Left renal cortex interstitium (tissue), 4 donors: ENCODE measurements around the gene TNK2. TPM values are rescaled to one million over a fixed set of nuclear protein-coding genes. Genes with fewer than 3 reads are reported as not detected.
"Not testable (repeated sequence)": the region's sequence is repeated elsewhere in the genome, so short reads cannot be mapped to it uniquely, and the experiment has no call there.

Experiments used
- DNase-seq, 4 donors: peaks; one replicate each; pipeline ENCODE4 v3.0.0-alpha.2; 2013; ENCODE audit warnings: low read depth in 4 of 4, low spot score in 2 of 4, missing footprints in 1 of 4
- polyA plus RNA-seq, 4 donors: library from polyadenylated mRNA; unstranded; fragments of 120-200 nt; gene quantifications; one replicate each; pipeline ENCODE4 v1.2.1, GENCODE V29; 2013; ENCODE audit not compliant: insufficient read length in 4 of 4

Gene TNK2
- polyA plus RNA-seq, 4 donors: 21.6 to 48.2 (median 34.0) TPM

DNA sequence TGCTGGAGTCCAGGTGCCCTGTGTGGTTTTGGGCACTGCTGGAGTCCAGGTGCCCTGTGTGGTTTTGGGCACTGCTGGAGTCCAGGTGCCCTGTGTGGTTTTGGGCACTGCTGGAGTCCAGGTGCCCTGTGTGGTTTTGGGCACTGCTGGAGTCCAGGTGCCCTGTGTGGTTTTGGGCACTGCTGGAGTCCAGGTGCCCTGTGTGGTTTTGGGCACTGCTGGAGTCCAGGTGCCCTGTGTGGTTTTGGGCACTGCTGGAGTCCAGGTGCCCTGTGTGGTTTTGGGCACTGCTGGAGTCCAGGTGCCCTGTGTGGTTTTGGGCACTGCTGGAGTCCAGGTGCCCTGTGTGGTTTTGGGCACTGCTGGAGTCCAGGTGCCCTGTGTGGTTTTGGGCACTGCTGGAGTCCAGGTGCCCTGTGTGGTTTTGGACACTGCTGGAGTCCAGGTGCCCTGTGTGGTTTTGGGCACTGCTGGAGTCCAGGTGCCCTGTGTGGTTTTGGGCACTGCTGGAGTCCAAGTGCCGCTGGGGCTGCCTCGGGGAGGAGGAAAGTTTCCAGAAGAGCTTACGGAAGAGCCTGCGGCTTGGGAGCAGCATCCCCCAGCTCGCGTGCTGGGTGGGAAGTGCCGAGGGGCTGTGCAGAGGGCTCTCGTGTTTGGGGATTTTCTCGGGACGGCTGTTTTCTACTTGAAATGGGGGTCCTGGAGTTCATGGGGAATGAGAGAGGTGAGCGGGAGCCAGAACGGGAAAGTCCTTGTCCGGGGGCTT lies 83.7 kb downstream of the TNK2 start:
- not testable (repeated sequence) for DNase-seq

DNA sequence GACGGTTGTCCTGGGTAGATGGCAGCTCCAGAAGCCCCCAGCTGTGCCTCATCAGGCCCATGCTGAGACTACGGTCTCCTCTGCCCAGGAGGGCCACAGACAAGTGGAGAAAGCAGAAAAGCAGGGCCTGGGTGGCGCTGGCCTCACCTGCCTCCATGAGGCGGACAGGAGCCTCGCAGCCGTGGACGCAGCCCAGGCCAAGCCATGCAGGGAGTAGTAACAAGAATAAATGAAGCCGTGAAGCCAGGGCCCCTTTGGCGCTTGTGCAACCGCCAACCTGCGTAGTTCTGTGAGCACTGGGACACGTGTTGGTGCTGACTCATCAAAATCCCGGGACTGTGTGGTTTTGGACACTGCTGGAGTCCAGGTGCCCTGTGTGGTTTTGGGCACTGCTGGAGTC lies 84.4 kb downstream of the TNK2 start:
- DNase-seq: no peak

- no peak for DNase-seq
These were observed 85.1 kb downstream of the TNK2 start for GRCh38 chr3:195823280-195823679.

GRCh38 chr3:195822131-195822696 lies 86.1 kb downstream of the TNK2 start:
- no peak for DNase-seq

- DNase-seq: no peak
These were observed 86.8 kb downstream of the TNK2 start for GRCh38 chr3:195821403-195822130.

DNA sequence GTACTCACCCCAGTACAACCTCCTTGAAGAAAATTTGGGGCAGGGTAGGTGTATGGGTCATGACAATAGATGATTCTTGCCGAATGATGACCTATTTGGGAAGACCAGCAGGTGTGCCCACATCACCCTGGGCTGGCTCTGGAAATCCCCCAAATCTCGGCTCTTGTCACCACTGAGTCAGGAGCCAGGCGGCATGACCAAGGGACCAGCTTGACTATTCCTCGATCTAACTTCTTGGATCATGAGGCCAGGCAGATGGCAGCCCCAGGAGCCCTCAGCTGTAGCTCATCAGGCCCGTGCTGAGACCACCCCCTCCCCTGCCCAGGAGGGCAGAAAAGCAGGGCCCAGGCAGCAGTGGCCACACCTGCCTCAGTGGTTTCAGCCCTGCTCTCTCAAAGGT lies 87.5 kb downstream of the TNK2 start:
- DNase-seq: no peak

DNA sequence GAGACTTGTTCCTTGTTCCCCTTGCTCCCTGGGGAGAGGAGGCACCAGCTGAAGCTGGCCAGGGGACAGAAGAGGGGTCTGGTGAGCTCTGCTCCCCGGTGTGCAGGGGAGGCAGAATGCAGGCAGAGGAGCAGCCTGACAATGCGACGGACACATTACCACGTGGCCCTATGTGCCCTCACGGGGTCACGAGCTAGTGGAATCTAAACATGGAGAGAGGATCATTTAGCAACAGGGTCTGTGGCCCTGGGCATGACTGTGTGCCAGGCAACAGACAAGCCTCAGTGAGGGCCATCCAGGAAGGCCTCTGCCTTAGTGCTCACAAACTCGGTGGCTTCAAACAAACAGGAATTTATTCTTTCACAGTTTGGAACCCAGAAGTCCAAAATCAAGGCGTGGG lies 88.2 kb downstream of the TNK2 start:
- no peak for DNase-seq

DNA sequence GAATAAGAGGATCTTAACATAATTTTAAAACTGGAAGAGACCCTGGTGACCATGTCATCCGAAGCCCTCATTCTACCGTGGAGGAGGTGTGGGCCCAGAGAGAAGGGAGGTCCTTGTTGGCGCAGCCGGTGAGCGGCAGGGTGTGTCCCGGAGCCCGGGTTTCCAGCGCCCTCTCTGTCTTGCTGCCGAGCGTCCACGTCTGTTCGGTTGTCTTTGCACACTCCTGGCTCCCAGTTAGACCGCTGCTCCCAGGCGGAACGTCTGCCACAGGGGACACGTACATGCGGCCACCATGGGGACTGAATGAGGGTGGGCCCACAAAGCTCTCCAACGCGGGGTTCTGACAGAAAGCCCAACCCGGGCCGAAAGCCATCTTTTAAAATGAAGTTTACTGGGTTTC lies 90.0 kb downstream of the TNK2 start:
- DNase-seq: no peak

DNA sequence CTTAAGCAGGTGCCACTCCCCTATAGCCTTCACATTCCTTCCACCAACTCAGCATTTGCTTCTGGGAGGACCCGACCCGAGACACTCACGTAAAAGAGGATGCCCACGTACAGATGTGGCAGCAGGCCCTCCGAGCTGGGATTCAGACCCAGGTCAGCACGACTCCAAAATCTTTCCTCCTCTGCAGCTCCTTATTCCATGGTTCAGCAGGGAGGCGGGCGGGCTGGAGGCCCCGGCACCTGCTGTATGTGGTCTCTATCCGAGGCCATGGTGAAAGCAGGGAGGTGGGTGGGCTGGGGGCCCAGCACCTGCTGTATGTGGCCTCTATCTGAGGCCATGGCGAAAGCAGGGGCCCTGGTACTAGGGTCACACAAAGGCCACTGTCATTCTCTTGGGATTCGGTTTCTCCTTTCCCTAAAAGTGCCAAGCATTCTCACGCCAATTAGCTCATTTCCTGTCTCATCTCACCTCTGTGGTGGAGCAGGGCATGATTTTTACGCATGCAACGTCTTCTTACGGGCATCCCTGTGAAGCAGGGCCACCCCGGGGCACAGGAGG lies 90.7 kb downstream of the TNK2 start:
- DNase-seq: no peak

GRCh38 chr3:195816276-195816913 lies 92.0 kb downstream of the TNK2 start:
- DNase-seq: not testable (repeated sequence)

- DNase-seq: no peak
These were observed 93.1 kb downstream of the TNK2 start for GRCh38 chr3:195815169-195815771.

DNA sequence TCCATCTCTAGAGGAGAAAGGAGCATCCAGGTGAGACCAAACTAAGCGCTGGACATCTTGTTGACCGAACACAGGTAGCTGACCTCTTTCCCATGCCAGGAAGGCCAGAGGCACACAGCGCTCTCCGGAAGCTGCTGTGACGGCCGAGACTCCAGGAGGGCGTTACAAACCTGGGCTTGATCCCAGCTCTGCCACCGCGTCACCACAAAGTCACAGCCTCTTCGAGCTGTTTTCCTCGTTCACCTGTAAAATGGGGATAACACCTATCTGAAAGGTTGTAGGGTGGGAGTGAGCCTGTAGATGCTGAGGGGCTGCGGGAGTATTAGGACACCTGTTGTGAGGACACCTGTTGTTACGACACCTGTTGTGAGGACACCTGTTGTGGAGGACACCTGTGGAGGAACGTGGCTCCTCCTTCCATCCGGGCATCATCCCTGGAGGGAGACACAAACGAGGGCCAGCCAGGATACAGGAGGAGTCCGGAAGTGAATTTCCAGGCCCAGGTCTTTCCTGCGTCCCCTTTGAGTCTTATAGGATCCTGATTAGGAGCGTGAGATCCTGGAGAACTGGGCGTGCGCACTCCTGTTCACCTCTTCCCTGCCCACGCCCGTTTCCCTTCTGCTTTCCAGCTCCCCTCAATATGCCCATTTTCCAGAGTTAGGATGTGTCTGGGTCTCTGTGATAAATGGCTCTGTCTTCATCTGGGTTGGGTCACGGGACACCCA lies 94.3 kb downstream of the TNK2 start:
- DNase-seq: no peak

Other genes starting within 250 kb of the TNK2 start
- gene MUC20, start 187.6 kb downstream of the TNK2 start, polyA plus RNA-seq: 10 to 100 TPM; 19.7 to 44.4 (median 31.7) TPM
- 1 to 10 TPM in 2 of 4 donors, under 1 TPM in 2; 0.59 to 2.4 (median 1.2) TPM for gene MUC4, start 96.6 kb downstream of the TNK2 start, polyA plus RNA-seq
- 10 to 100 TPM; 36.8 to 60.7 (median 45.8) TPM for gene TFRC, start 173.5 kb upstream of the TNK2 start, polyA plus RNA-seq